Measurements from ENCODE around the gene SUMO4. TPM values are rescaled to one million over a fixed set of nuclear protein-coding genes. Genes with fewer than 3 reads are reported as not detected.
A peak's percentile ranks its signal among the peaks of the same experiment; 100 is the strongest.

SUMO4 gene
- total and polyA plus RNA-seq, 2 of the 4 experiments (the other 2 are of a cell fraction), result 2.2 TPM; not detected in 1

- H3K4me1 ChIP-seq (ENCODE audit: control insufficient read depth, insufficient read depth, low read length), result peaks cover 6% of the 10 kb centered on the region
- in situ Hi-C loops (cut with MboI; ENCODE audit: low sequenced_read_pairs) (no loop called here), intact Hi-C loops (cut with micrococcal nuclease) (no loop called here), dilution Hi-C loops (cut with HindIII; ENCODE audit: low sequenced_read_pairs, unreplicated experiment) (no loop called here)
- no peaks in the 10 kb centered on the region for H3K9me3 ChIP-seq (ENCODE audit: control insufficient read depth, insufficient read depth, low read length)
- no peak overlapping the region for H2AK9ac ChIP-seq (replicated peaks; ENCODE audit: low read depth, low read length, poor library complexity)
- H2BK120ac ChIP-seq (ENCODE audit: low read depth, low read length), result no peak overlapping the region
- no peak overlapping the region for H4K91ac ChIP-seq (ENCODE audit: insufficient read depth, low read depth, low read length)
- no peak overlapping the region for H3K14ac ChIP-seq (replicated peaks; ENCODE audit: low read depth, low read length)
- H3K56ac ChIP-seq (ENCODE audit: extremely low read depth, insufficient read depth, low read length), result no peak overlapping the region
- H4K5ac ChIP-seq (ENCODE audit: low read depth, low read length), result no peak overlapping the region
- no peak overlapping the region for H2AFZ ChIP-seq (replicated peaks; ENCODE audit: low read length, poor library complexity)
- H3K4me2 ChIP-seq (ENCODE audit: low read depth, low read length), result no peak overlapping the region
- no peak overlapping the region for H3K4ac ChIP-seq (ENCODE audit: low read depth, low read length)
- peak overlapping the region; percentile 30 for H2BK5ac ChIP-seq (ENCODE audit: low read depth, low read length, poor library complexity, severe bottlenecking)
- H4K20me1 ChIP-seq (ENCODE audit: insufficient read depth, low read length), result peaks cover 65% of the 10 kb centered on the region
- no peak for DNase-seq
- H2BK15ac ChIP-seq (ENCODE audit: low read depth, low read length), result no peak overlapping the region
- CTCF ChIA-PET, result no interaction called here
- H3K27ac ChIP-seq (ENCODE audit: insufficient read depth, low read length), result no peak overlapping the region
- no TSS peak for BruUV-seq (replicated peaks)
- no peak overlapping the region for H3K18ac ChIP-seq (ENCODE audit: low read depth, low read length)
- no peaks in the 10 kb centered on the region for H3K27me3 ChIP-seq (ENCODE audit: control insufficient read depth, insufficient read depth, low read length)
- H4K8ac ChIP-seq (ENCODE audit: low read depth in 2 of 2, low read length in 2 of 2), result no peak overlapping the region
- no peak for ATAC-seq (ENCODE audit: low read depth)
- H3K9me1 ChIP-seq (ENCODE audit: insufficient read depth, low read length), result peaks cover 10% of the 10 kb centered on the region
- no peak overlapping the region for H2BK20ac ChIP-seq (ENCODE audit: low read depth, low read length)
- H3K4me3 ChIP-seq (ENCODE audit: insufficient read depth, low read depth, low read length), result no peak overlapping the region
- no peak overlapping the region for H3K23ac ChIP-seq (ENCODE audit: low read depth, low read length)
- no peak overlapping the region for H2AK5ac ChIP-seq (ENCODE audit: low read depth, low read length)
- peaks cover 41 to 75% of the 10 kb centered on the region in 2 experiments for H3K79me1 ChIP-seq (ENCODE audit: low read depth in 1 of 2, low read length in 2 of 2)
- peaks cover 3% of the 10 kb centered on the region; the same call in 1 of the 2 replicates for H3K36me3 ChIP-seq (ENCODE audit: control insufficient read depth, insufficient read depth, low read length)
- no peak overlapping the region for H3K9ac ChIP-seq (ENCODE audit: low read depth, low read length)
- TF ChIP-seq CTCF (conservative IDR thresholded peaks at IDR 0.05; ENCODE audit: low read depth, low read length), result no peak
- TF ChIP-seq RAD21 (IDR thresholded peaks at IDR 0.05; ENCODE audit: low read length), result no peak
- TF ChIP-seq NFE2L2 (IDR thresholded peaks at IDR 0.05; ENCODE audit: low read depth, low read length), result no peak
- no peak for TF ChIP-seq CHD1 (IDR thresholded peaks at IDR 0.05; ENCODE audit: low read depth, low read length)
- no peak for TF ChIP-seq RFX5 (IDR thresholded peaks at IDR 0.05; ENCODE audit: low read depth, low read length)
- no peak for TF ChIP-seq ELK1 (IDR thresholded peaks at IDR 0.05; ENCODE audit: borderline replicate concordance, low read depth, low read length)
- TF ChIP-seq FOS (IDR thresholded peaks at IDR 0.05; ENCODE audit: low read depth, low read length), result no peak
- TF ChIP-seq RCOR1 (IDR thresholded peaks at IDR 0.05; ENCODE audit: insufficient replicate concordance, low read length), result no peak
- no peak for TF ChIP-seq BHLHE40 (IDR thresholded peaks at IDR 0.05; ENCODE audit: low read depth, low read length)
- TF ChIP-seq CEBPB (IDR thresholded peaks at IDR 0.05; ENCODE audit: low read depth, low read length), result no peak
- no peak for TF ChIP-seq MAFK (IDR thresholded peaks at IDR 0.05; ENCODE audit: low read depth, low read length)
- no peak for TF ChIP-seq SMC3 (IDR thresholded peaks at IDR 0.05; ENCODE audit: low read depth, low read length)
- no peak for TF ChIP-seq MAZ (IDR thresholded peaks at IDR 0.05; ENCODE audit: borderline replicate concordance, low read depth, low read length)
- TF ChIP-seq USF2 (IDR thresholded peaks at IDR 0.05; ENCODE audit: low read depth, low read length), result no peak
- no peak for TF ChIP-seq POLR2A (IDR thresholded peaks at IDR 0.05; ENCODE audit: low read depth, low read length)
- no peak for TF ChIP-seq MXI1 (IDR thresholded peaks at IDR 0.05; ENCODE audit: borderline replicate concordance, low read depth, low read length)
- POLR2A ChIA-PET (ENCODE audit: unreplicated experiment), result no interaction called here
Observed at GRCh38 chr6:149365197-149365596, 34.9 kb upstream of the SUMO4 start.
